ENCODE data around the gene CYP2B6.
"Not testable (repeated sequence)": the region's sequence is repeated elsewhere in the genome, so short reads cannot be mapped to it uniquely, and the experiment has no call there.

The CYP2B6 gene

DNA sequence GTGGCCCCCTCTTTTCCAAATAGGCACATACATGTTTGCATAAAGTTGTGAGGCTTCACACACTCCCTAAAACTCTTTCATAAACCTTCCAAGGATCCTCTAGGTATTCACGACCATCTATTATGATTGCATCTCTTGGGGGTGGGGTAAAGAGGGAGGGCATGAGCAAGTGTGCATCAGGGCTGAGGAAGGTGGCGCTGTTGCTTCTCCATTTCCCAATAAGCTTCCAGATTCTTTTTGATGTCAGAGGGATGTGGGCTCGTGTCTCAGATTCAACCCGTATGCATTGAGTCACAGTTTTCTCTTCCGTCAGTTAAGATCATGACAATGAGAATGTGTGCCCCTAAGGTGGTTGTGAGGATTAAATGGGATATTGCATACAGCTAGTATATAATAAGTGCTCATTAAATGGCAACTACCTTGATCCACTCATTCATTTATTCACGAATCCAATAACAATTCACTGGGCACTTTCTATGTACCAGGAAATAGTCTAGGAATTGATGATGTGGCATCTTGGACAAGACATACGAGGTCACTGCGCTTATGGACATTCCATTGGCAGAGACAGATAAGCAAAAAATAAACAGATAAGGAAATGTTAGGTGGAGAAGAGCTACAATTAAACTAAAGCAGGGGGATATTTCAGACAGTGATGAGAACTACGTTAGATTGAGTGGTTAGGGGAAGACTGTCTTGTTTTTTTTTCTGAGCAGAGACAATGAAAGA lies 10.3 kb downstream of the CYP2B6 start:
- no peak for DNase-seq (ENCODE audit: insufficient read length)
- FAIRE-seq, result no peak
- TF ChIP-seq POLR2A (IDR thresholded peaks at IDR 0.05; ENCODE audit: low read depth, low read length), result no peak
- no peak for TF ChIP-seq TAF1 (IDR thresholded peaks at IDR 0.05; ENCODE audit: borderline replicate concordance, low read depth, low read length)
- TF ChIP-seq POLR2AphosphoS5 (IDR thresholded peaks at IDR 0.05; ENCODE audit: low read depth, low read length), result no peak

DNA sequence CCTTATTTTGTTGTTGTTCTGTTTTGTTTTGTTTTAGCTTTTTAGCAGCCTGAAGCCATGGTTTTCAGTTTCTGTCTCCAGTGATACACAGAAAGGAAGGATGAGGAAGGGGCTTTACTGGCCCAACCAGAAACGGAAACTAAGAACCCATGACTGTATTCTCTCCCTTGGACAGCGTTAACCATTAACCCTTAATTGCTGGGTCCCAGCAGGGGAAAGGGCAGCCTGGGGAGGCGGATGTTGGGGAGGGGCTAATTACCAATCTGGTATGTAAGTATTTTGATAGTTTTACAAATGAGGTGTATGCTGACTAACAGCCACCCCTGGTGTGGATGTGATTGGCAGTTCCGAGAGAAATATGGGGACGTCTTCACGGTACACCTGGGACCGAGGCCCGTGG lies 12.6 kb downstream of the CYP2B6 start:
- not testable (repeated sequence) for DNase-seq (ENCODE audit: insufficient read length); FAIRE-seq

- DNase-seq (ENCODE audit: insufficient read length) (no peak), FAIRE-seq (no peak)
- TF ChIP-seq TAF1 (IDR thresholded peaks at IDR 0.05; ENCODE audit: borderline replicate concordance, low read depth, low read length) (no peak), POLR2A (IDR thresholded peaks at IDR 0.05; ENCODE audit: low read depth, low read length) (no peak), POLR2AphosphoS5 (IDR thresholded peaks at IDR 0.05; ENCODE audit: low read depth, low read length) (no peak)
Observed at GRCh38 chr19:41009700-41010235, 18.7 kb downstream of the CYP2B6 start.

DNA sequence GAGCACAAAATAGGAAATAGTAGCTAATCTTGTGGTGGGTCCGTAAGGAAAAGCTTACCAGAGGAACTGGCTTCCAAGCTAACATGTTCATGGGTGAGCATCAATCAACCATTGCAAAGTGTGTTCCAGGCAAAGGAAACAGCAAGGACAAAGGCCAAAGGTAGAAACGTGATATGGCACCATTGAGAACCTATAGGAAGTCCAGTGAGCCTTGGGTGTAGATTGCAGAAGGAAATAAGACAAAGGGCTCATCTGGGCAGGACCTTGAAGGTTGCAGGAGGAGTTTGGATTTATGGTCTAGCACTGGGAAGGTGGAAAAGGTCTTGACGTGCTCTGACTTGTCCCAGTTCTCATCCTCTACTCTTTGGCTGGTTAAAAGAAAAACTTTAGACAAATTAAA lies 22.3 kb downstream of the CYP2B6 start:
- DNase-seq (ENCODE audit: insufficient read length) (no peak), FAIRE-seq (no peak)
- TF ChIP-seq TAF1 (IDR thresholded peaks at IDR 0.05; ENCODE audit: borderline replicate concordance, low read depth, low read length), result no peak
- no peak for TF ChIP-seq POLR2AphosphoS5 (IDR thresholded peaks at IDR 0.05; ENCODE audit: low read depth, low read length)
- no peak for TF ChIP-seq POLR2A (IDR thresholded peaks at IDR 0.05; ENCODE audit: low read depth, low read length)

GRCh38 chr19:41014643-41015042 lies 23.6 kb downstream of the CYP2B6 start:
- TF ChIP-seq POLR2AphosphoS5 (IDR thresholded peaks at IDR 0.05; ENCODE audit: low read depth, low read length) (no peak), POLR2A (IDR thresholded peaks at IDR 0.05; ENCODE audit: low read depth, low read length) (no peak), TAF1 (IDR thresholded peaks at IDR 0.05; ENCODE audit: borderline replicate concordance, low read depth, low read length) (no peak)
- DNase-seq (ENCODE audit: insufficient read length) (no peak), FAIRE-seq (no peak)

DNA sequence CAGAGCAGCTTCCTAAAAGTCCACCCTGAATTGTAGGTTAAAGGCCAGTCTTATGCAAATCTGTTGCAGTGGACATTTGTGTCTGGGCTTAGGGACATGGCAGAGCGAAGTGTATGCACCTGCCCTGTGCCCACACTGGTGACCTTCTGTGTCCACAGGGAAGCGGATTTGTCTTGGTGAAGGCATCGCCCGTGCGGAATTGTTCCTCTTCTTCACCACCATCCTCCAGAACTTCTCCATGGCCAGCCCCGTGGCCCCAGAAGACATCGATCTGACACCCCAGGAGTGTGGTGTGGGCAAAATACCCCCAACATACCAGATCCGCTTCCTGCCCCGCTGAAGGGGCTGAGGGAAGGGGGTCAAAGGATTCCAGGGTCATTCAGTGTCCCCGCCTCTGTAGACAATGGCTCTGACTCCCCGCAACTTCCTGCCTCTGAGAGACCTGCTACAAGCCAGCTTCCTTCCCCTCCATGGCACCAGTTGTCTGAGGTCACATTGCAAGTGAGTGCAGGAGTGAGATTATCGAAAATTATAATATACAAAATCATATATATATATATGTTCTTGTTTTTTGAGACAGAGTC lies 25.5 kb downstream of the CYP2B6 start:
- DNase-seq (ENCODE audit: insufficient read length) (no peak), FAIRE-seq (no peak)
- no peak for TF ChIP-seq POLR2AphosphoS5 (IDR thresholded peaks at IDR 0.05; ENCODE audit: low read depth, low read length)
- TF ChIP-seq TAF1 (IDR thresholded peaks at IDR 0.05; ENCODE audit: borderline replicate concordance, low read depth, low read length), result no peak
- no peak for TF ChIP-seq POLR2A (IDR thresholded peaks at IDR 0.05; ENCODE audit: low read depth, low read length)

GRCh38 chr19:41018736-41019290 lies 27.7 kb downstream of the CYP2B6 start:
- FAIRE-seq, result no peak

DNA sequence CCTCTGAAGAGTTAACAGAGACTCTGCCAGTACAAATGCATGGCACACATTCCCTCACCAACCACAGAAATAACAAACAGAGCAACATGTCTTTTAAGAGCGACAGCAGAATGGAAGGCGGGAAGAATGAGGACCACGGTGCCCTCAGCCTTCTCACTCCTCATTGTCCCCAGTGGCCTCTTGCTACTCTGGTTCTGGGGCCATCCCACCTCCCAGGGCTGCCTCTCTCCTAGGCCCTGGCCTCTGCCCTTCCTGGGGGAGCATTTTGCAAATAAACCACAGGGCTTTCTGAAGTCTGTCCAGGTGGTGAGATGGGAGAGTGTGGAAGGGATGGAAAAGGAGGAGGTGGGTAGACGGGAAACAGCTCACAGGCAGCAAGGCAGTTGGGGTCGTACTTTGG lies 28.3 kb downstream of the CYP2B6 start:
- FAIRE-seq (no peak), DNase-seq (ENCODE audit: insufficient read length) (no peak)
- no peak for TF ChIP-seq POLR2AphosphoS5 (IDR thresholded peaks at IDR 0.05; ENCODE audit: low read depth, low read length)
- TF ChIP-seq POLR2A (IDR thresholded peaks at IDR 0.05; ENCODE audit: low read depth, low read length), result no peak
- no peak for TF ChIP-seq TAF1 (IDR thresholded peaks at IDR 0.05; ENCODE audit: borderline replicate concordance, low read depth, low read length)

More at GRCh38 chr19:41018736-41019290, 27.7 kb downstream of the CYP2B6 start:
- TF ChIP-seq POLR2A (IDR thresholded peaks at IDR 0.05; ENCODE audit: low read depth, low read length) (no peak), POLR2AphosphoS5 (IDR thresholded peaks at IDR 0.05; ENCODE audit: low read depth, low read length) (no peak), TAF1 (IDR thresholded peaks at IDR 0.05; ENCODE audit: borderline replicate concordance, low read depth, low read length) (no peak)
- no peak for DNase-seq (ENCODE audit: insufficient read length)

- no peak for DNase-seq (ENCODE audit: insufficient read length)
- no peak for FAIRE-seq
- no peak for TF ChIP-seq POLR2AphosphoS5 (IDR thresholded peaks at IDR 0.05; ENCODE audit: low read depth, low read length)
- no peak for TF ChIP-seq TAF1 (IDR thresholded peaks at IDR 0.05; ENCODE audit: borderline replicate concordance, low read depth, low read length)
- no peak for TF ChIP-seq POLR2A (IDR thresholded peaks at IDR 0.05; ENCODE audit: low read depth, low read length)
Observed at GRCh38 chr19:41023193-41023592, 32.1 kb downstream of the CYP2B6 start.

DNA sequence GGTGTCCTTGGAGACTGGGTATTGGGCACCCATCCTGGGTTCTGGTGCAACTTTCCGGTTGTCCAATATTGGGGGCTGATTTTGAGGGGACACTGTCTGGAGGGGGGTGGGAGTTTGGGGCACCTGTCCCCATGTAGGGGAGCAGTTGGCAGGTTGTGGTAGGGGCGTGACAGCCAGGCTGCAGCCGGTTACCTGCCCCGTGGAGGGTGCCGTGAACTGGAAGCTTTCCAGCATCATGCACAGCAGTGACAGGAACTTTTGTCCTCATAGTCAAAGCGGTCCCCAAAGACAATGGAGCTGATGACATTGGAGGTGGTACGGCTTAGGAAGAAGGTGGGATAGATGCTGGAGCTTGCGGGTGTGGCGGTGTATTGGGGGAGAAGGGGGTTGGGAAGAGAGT lies 34.3 kb downstream of the CYP2B6 start:
- TF ChIP-seq TAF1 (IDR thresholded peaks at IDR 0.05; ENCODE audit: borderline replicate concordance, low read depth, low read length) (no peak), POLR2AphosphoS5 (IDR thresholded peaks at IDR 0.05; ENCODE audit: low read depth, low read length) (no peak), POLR2A (IDR thresholded peaks at IDR 0.05; ENCODE audit: low read depth, low read length) (no peak)
- DNase-seq (ENCODE audit: insufficient read length), result no peak
- FAIRE-seq, result no peak

DNA sequence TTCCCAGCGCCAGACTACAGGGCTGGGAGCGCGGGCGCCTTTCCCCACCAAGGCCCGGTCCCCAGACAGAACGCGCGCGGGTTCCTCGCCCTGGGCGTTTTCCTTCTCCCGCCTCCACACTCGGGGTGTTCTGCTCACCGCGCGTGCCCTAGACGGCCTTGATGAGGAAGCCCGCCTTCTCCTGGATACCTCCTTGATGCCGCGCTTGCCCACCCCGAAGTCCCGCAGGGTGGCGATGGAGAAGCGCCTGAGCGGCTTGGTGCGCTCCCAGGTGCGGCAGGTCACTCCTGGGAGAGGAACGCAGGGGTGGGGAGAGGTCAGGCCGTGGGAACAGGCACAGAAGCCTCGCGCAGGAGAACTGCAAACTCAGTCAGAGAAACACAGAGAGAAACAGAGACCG lies 34.8 kb downstream of the CYP2B6 start:
- TF ChIP-seq POLR2AphosphoS5 (IDR thresholded peaks at IDR 0.05; ENCODE audit: low read depth, low read length), result no peak
- no peak for TF ChIP-seq TAF1 (IDR thresholded peaks at IDR 0.05; ENCODE audit: borderline replicate concordance, low read depth, low read length)
- no peak for TF ChIP-seq POLR2A (IDR thresholded peaks at IDR 0.05; ENCODE audit: low read depth, low read length)
- FAIRE-seq, result no peak
- DNase-seq (ENCODE audit: insufficient read length), result no peak
